OCI-LY3 (cell line): ENCODE data around the gene EMILIN1.
"Not testable (repeated sequence)": the region's sequence is repeated elsewhere in the genome, so short reads cannot be mapped to it uniquely, and the experiment has no call there.

Source experiments
- H2AFZ ChIP-seq: fragments of 200-600, 300-600 bp; shearing (Covaris generic); 2 replicates; pipeline ENCODE4 v1.6.0; 2014; ENCODE audit warnings: antibody characterized with exemption, low read depth, low read length
- H3K27ac ChIP-seq: fragments of 200-600, 300-600 bp; sonication (generic); 2 replicates; pipeline ENCODE4 v1.5.1; 2014; ENCODE audit warnings: mild to moderate bottlenecking, low read length, moderate library complexity, mixed read lengths
- H3K27me3 ChIP-seq: fragments of 200-600, 300-600 bp; sonication (generic); 2 replicates; pipeline ENCODE4 v1.6.1; 2014; ENCODE audit warnings: low read depth, low read length, mixed read lengths
- H3K36me3 ChIP-seq: fragments of 200-600, 300-600 bp; sonication (generic); replicated peaks from 2 replicates; pipeline ENCODE3; 2014; ENCODE audit warnings: low read depth, low read length, mixed read lengths
- H3K4me1 ChIP-seq: fragments of 300-600, 200-600 bp; sonication (generic); 2 replicates; pipeline ENCODE4 v1.6.1; 2014; ENCODE audit warnings: low read length, mixed read lengths
- H3K4me2 ChIP-seq: fragments of 200-600, 300-600 bp; sonication (generic); 2 replicates; pipeline ENCODE4 v1.6.1; 2014; ENCODE audit warnings: low read length, mixed read lengths
- H3K4me3 ChIP-seq: fragments of 300-600, 200-600 bp; sonication (generic); 2 replicates; pipeline ENCODE4 v1.5.1; 2014; ENCODE audit warnings: antibody characterized with exemption, mild to moderate bottlenecking, low read length, moderate library complexity
- H3K79me2 ChIP-seq: fragments of 300-600, 200-600 bp; shearing (Covaris generic); 2 replicates; pipeline ENCODE4 v1.6.1; 2014; ENCODE audit warnings: mild to moderate bottlenecking, low read length, mixed read lengths
- H3K9ac ChIP-seq: fragments of 300-600, 200-600 bp; shearing (Covaris generic); 2 replicates; pipeline ENCODE4 v1.6.0; 2014; ENCODE audit warnings: mild to moderate bottlenecking, low read length, moderate library complexity
- H3K9me3 ChIP-seq: fragments of 200-600, 300-600 bp; shearing (Covaris generic); 2 replicates; pipeline ENCODE4 v1.6.1; 2014; ENCODE audit warnings: low read length, mixed read lengths; ENCODE audit not compliant: insufficient read depth
- H4K20me1 ChIP-seq: fragments of 200-600, 300-600 bp; sonication (generic); 2 replicates; pipeline ENCODE4 v1.6.1; 2016; ENCODE audit warnings: low read length, mixed read lengths; ENCODE audit not compliant: insufficient read depth
- CTCF ChIP-seq: fragments of 200-600, 300-600 bp; sonication (generic); IDR thresholded peaks from 2 replicates; pipeline ENCODE4 v1.5.1; 2014; ENCODE audit warnings: antibody characterized with exemption, low read length, low read depth
- EZH2phosphoT487 ChIP-seq: fragments of 200-600 bp; shearing (Covaris generic); IDR thresholded peaks from 2 replicates; pipeline ENCODE4 v1.6.1; 2018; ENCODE audit warnings: antibody characterized with exemption, mixed run types, low read depth

Gene EMILIN1

GRCh38 chr2:27071990-27072830 lies 6.2 kb upstream of the EMILIN1 start:
- no peak for TF ChIP-seq EZH2phosphoT487
- TF ChIP-seq CTCF: no peak
- Histone ChIP-seq H3K27ac (peak overlapping the region; percentile 55), H2AFZ (peak overlapping the region; percentile 84), H3K27me3 (peaks cover 8% of the 10 kb centered on the region), H3K9me3 (no peaks in the 10 kb centered on the region), H3K79me2 (peaks cover 31% of the 10 kb centered on the region), H3K9ac (peak overlapping the region; percentile 89), H3K4me1 (peaks cover 18% of the 10 kb centered on the region), H3K36me3 (peaks cover 31% of the 10 kb centered on the region), H3K4me3 (peak overlapping the region; percentile 98), H3K4me2 (peak overlapping the region; percentile 94), H4K20me1 (no peaks in the 10 kb centered on the region)

GRCh38 chr2:27072920-27073319 lies 5.5 kb upstream of the EMILIN1 start:
- Histone ChIP-seq H3K9ac (peak overlapping the region; percentile 89; the same call in 1 of the 2 replicates), H3K4me3 (peak overlapping the region; percentile 98), H3K27ac (no peak overlapping the region), H3K4me2 (peak overlapping the region; percentile 94), H4K20me1 (no peaks in the 10 kb centered on the region), H3K36me3 (peaks cover 25% of the 10 kb centered on the region), H3K4me1 (peaks cover 18% of the 10 kb centered on the region), H3K79me2 (peaks cover 31% of the 10 kb centered on the region), H3K9me3 (no peaks in the 10 kb centered on the region), H3K27me3 (peaks cover 10% of the 10 kb centered on the region), H2AFZ (no peak overlapping the region)
- TF ChIP-seq CTCF: no peak
- no peak for TF ChIP-seq EZH2phosphoT487

- no peak overlapping the region for H3K4me3 ChIP-seq
- peaks cover 25% of the 10 kb centered on the region for H3K79me2 ChIP-seq
- no peak for TF ChIP-seq EZH2phosphoT487
- TF ChIP-seq CTCF: no peak
- no peak overlapping the region for H3K4me2 ChIP-seq
- H3K9me3 ChIP-seq: no peaks in the 10 kb centered on the region
- H3K36me3 ChIP-seq: peaks cover 18% of the 10 kb centered on the region
- H4K20me1 ChIP-seq: no peaks in the 10 kb centered on the region
- no peak overlapping the region for H3K27ac ChIP-seq
- peaks cover 10% of the 10 kb centered on the region for H3K27me3 ChIP-seq
- H2AFZ ChIP-seq: no peak overlapping the region
- peaks cover 18% of the 10 kb centered on the region for H3K4me1 ChIP-seq
- no peak overlapping the region for H3K9ac ChIP-seq
Measured at GRCh38 chr2:27073782-27074181, 4.6 kb upstream of the EMILIN1 start.

- peaks cover 6% of the 10 kb centered on the region for H3K36me3 ChIP-seq
- no peak overlapping the region for H3K4me3 ChIP-seq
Measured at GRCh38 chr2:27074738-27075565, 3.5 kb upstream of the EMILIN1 start.

GRCh38 chr2:27075566-27075871 lies 2.9 kb upstream of the EMILIN1 start:
- H3K9me3 ChIP-seq, H3K4me2 ChIP-seq, H3K4me3 ChIP-seq, H3K79me2 ChIP-seq, H3K36me3 ChIP-seq, H4K20me1 ChIP-seq, H3K27ac ChIP-seq, H3K27me3 ChIP-seq, H3K9ac ChIP-seq, H2AFZ ChIP-seq: not testable (repeated sequence)
- peaks cover 11% of the 10 kb centered on the region for H3K4me1 ChIP-seq

More at GRCh38 chr2:27074738-27075565, 3.5 kb upstream of the EMILIN1 start:
- no peak for TF ChIP-seq CTCF
- no peak for TF ChIP-seq EZH2phosphoT487
- peaks cover 17% of the 10 kb centered on the region for H3K4me1 ChIP-seq
- H3K79me2 ChIP-seq: peaks cover 15% of the 10 kb centered on the region
- no peak overlapping the region for H2AFZ ChIP-seq
- peaks cover 10% of the 10 kb centered on the region for H3K27me3 ChIP-seq
- H3K4me2 ChIP-seq: no peak overlapping the region
- H3K9ac ChIP-seq: no peak overlapping the region
- no peak overlapping the region for H3K27ac ChIP-seq
- H4K20me1 ChIP-seq: no peaks in the 10 kb centered on the region
- H3K9me3 ChIP-seq: no peaks in the 10 kb centered on the region
